Astrocyte (in vitro differentiated cells and primary cell): Measurements from ENCODE around the gene SDK1. TPM values are rescaled to one million over a fixed set of nuclear protein-coding genes. Genes with fewer than 3 reads are reported as not detected.

ENCODE experiments used
- DNase-seq: peaks from one replicate; pipeline ENCODE4 v3.0.0-alpha.2; 2010; ENCODE audit warnings: low read depth
- FAIRE-seq: peaks from 2 replicates; lab custom pipeline; 2011; peaks lifted over from hg19 to GRCh38; lab: Jason Lieb, UNC
- H2AFZ ChIP-seq: 2 replicates; pipeline ENCODE4 v1.6.0; 2012; ENCODE audit warnings: low read depth, low read length, inconsistent platforms
- H3K27ac ChIP-seq: 2 replicates; pipeline ENCODE4 v1.5.1; 2011; ENCODE audit warnings: low read depth, low read length, inconsistent platforms
- H3K27me3 ChIP-seq: 2 replicates; pipeline ENCODE4 v1.6.0; 2011; ENCODE audit warnings: low read length, inconsistent platforms; ENCODE audit not compliant: insufficient read depth
- H3K36me3 ChIP-seq: 2 replicates; pipeline ENCODE4 v1.5.1; 2011; ENCODE audit warnings: low read length, inconsistent platforms; ENCODE audit not compliant: insufficient read depth
- H3K4me1 ChIP-seq: 2 replicates; pipeline ENCODE4 v1.5.1; 2011; ENCODE audit warnings: low read length, inconsistent platforms; ENCODE audit not compliant: insufficient read depth
- H3K4me2 ChIP-seq: 2 replicates; pipeline ENCODE4 v1.6.0; 2012; ENCODE audit warnings: low read length, inconsistent platforms
- H3K4me3 ChIP-seq: 2 replicates; pipeline ENCODE4 v1.5.1; 2011; ENCODE audit warnings: low read depth, mild to moderate bottlenecking, low read length, inconsistent platforms; ENCODE audit not compliant: insufficient read depth
- H3K79me2 ChIP-seq: 2 replicates; pipeline ENCODE4 v1.6.0; 2012; ENCODE audit warnings: mild to moderate bottlenecking, low read length, inconsistent platforms; ENCODE audit not compliant: insufficient read depth
- H3K9ac ChIP-seq: 2 replicates; pipeline ENCODE4 v1.6.0; 2012; ENCODE audit warnings: mild to moderate bottlenecking, low read length, inconsistent platforms
- H3K9me3 ChIP-seq: 2 replicates; pipeline ENCODE4 v1.5.1; 2012; ENCODE audit warnings: low read depth, mild to moderate bottlenecking, low read length, inconsistent platforms; ENCODE audit not compliant: insufficient read depth
- H4K20me1 ChIP-seq: 2 replicates; pipeline ENCODE4 v1.6.0; 2012; ENCODE audit warnings: low read length, inconsistent platforms; ENCODE audit not compliant: insufficient read depth
- H3K27ac Mint-ChIP-seq: one replicate; pipeline ENCODE4 v1.8.0; 2021; ENCODE audit warnings: mild to moderate bottlenecking, mixed read lengths; ENCODE audit not compliant: unreplicated experiment
- H3K27me3 Mint-ChIP-seq: one replicate; pipeline ENCODE4 v1.8.0; 2021; ENCODE audit warnings: low read depth, mixed read lengths; ENCODE audit not compliant: unreplicated experiment
- H3K36me3 Mint-ChIP-seq: one replicate; pipeline ENCODE4 v1.8.0; 2021; ENCODE audit warnings: low read depth, mixed read lengths; ENCODE audit not compliant: unreplicated experiment
- H3K4me1 Mint-ChIP-seq: one replicate; pipeline ENCODE4 v1.8.0; 2021; ENCODE audit warnings: low read depth, mixed read lengths; ENCODE audit not compliant: unreplicated experiment
- H3K4me3 Mint-ChIP-seq: one replicate; pipeline ENCODE4 v1.8.0; 2021; ENCODE audit warnings: mild to moderate bottlenecking, moderate library complexity, mixed read lengths; ENCODE audit not compliant: unreplicated experiment
- H3K9me3 Mint-ChIP-seq: one replicate; pipeline ENCODE4 v1.8.0; 2021; ENCODE audit warnings: mild to moderate bottlenecking, mixed read lengths; ENCODE audit not compliant: unreplicated experiment
- EZH2 ChIP-seq: IDR thresholded peaks from 2 replicates; pipeline ENCODE4 v1.6.1; 2012; ENCODE audit warnings: mild to moderate bottlenecking, low read length, inconsistent platforms; ENCODE audit not compliant: insufficient read depth
- total RNA-seq: library from RNA; stranded (reverse); gene quantifications from 2 replicates; pipeline ENCODE4 v1.2.1, GENCODE V29; 2021
- TF ChIP-seq, protein P1 (sequence below): IDR thresholded peaks from 2 replicates; pipeline ENCODE4 v1.5.1; 2011; ENCODE audit warnings: low read depth, mild to moderate bottlenecking, inconsistent platforms, low read length, moderate library complexity; ENCODE audit not compliant: insufficient read depth

SDK1 gene
- total RNA-seq, 1 donor from 2014 or later, result 4.2 TPM

DNA sequence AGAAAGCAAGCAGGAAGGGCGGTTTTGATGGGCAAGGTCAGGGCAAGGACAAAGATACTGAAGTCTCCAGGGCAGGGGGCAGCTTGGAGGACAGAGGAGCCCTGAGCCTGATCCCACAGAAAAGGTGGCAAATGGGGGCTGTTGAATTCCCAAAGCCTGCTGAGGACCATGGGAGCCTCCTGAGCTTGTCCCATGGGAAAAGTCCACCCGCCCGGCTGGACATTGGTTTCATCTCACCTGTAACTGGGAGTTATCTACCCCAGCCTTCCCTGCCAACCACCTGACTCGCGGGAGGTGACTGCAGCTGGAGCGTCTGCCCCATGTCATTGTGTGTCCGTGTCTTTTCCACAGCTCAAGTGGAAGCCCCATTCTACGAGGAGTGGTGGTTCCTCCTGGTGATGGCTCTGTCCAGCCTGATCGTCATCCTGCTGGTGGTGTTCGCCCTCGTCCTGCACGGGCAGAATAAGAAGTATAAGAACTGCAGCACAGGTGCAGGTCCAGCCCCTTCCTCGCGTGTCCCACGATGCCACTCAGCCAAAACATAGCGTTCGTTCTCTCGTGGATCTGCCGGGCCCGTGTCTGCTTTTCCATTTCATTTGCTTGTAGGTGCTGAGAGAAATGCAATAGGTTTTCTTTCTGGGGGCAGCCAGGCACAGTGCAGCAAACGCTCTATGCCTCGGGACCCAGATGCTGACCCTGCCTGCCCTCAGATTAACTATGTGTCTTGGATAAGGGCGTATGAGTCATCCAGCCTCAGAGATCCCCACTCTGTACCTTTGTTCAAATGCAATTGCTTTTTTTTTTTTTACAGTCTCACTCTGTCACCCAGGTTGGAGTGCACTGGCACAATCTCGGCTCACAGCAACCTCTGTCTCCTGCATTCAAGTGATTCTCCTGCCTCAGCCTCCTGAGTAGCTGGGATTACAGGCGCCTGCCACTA, 936.5 kb downstream of the SDK1 start:
- no peak for DNase-seq
- Histone ChIP-seq H2AFZ (no peak overlapping the region), H3K4me2 (no peak overlapping the region), H3K4me3 (no peak overlapping the region), H3K9ac (no peak overlapping the region), H3K27ac (no peak overlapping the region), H3K79me2 (no peaks in the 10 kb centered on the region), H3K27me3 (no peaks in the 10 kb centered on the region), H3K4me1 (no peaks in the 10 kb centered on the region), H4K20me1 (no peaks in the 10 kb centered on the region), H3K36me3 (no peaks in the 10 kb centered on the region), H3K9me3 (no peaks in the 10 kb centered on the region)
- no peak for TF ChIP-seq EZH2
- TF ChIP-seq, protein P1, sequence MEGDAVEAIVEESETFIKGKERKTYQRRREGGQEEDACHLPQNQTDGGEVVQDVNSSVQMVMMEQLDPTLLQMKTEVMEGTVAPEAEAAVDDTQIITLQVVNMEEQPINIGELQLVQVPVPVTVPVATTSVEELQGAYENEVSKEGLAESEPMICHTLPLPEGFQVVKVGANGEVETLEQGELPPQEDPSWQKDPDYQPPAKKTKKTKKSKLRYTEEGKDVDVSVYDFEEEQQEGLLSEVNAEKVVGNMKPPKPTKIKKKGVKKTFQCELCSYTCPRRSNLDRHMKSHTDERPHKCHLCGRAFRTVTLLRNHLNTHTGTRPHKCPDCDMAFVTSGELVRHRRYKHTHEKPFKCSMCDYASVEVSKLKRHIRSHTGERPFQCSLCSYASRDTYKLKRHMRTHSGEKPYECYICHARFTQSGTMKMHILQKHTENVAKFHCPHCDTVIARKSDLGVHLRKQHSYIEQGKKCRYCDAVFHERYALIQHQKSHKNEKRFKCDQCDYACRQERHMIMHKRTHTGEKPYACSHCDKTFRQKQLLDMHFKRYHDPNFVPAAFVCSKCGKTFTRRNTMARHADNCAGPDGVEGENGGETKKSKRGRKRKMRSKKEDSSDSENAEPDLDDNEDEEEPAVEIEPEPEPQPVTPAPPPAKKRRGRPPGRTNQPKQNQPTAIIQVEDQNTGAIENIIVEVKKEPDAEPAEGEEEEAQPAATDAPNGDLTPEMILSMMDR, result no peak
- H3K27ac Mint-ChIP-seq, result no peak overlapping the region
- H3K4me1 Mint-ChIP-seq, result peaks cover 11% of the 10 kb centered on the region
- peaks cover 8% of the 10 kb centered on the region for H3K36me3 Mint-ChIP-seq
- H3K4me3 Mint-ChIP-seq, result no peak overlapping the region
- no peaks in the 10 kb centered on the region for H3K9me3 Mint-ChIP-seq
- peaks cover 24% of the 10 kb centered on the region for H3K27me3 Mint-ChIP-seq
- FAIRE-seq, result no peak

DNA sequence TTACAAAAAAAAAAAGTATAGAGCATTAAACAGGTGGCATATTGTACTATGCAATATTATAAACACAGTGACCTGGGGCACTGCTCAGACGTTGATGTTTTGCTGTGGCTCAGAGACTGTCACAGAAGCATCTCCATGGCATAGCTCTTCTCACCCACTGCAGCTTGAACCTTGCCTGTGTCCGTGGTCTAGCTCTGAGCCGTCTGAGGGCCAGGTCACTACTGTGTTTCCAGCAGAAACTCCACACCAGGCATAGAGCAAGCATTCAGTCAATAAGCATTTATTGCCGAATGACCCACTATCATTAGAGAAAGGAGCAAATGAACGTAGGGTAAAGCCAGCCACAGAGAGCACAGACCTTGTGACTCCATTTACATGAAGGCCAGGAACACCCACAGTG, 937.8 kb downstream of the SDK1 start:
- DNase-seq (no peak), FAIRE-seq (no peak)
- no peak overlapping the region for H3K27ac Mint-ChIP-seq
- peaks cover 6% of the 10 kb centered on the region for H3K9me3 Mint-ChIP-seq
- Histone ChIP-seq H3K4me3 (no peak overlapping the region), H3K9ac (no peak overlapping the region), H3K9me3 (no peaks in the 10 kb centered on the region), H3K4me2 (no peak overlapping the region), H3K27ac (no peak overlapping the region), H3K36me3 (no peaks in the 10 kb centered on the region), H2AFZ (no peak overlapping the region), H3K4me1 (no peaks in the 10 kb centered on the region), H3K27me3 (no peaks in the 10 kb centered on the region), H4K20me1 (no peaks in the 10 kb centered on the region), H3K79me2 (no peaks in the 10 kb centered on the region)
- no peak overlapping the region for H3K4me3 Mint-ChIP-seq
- TF ChIP-seq, protein P1, result no peak
- no peak for TF ChIP-seq EZH2
- H3K36me3 Mint-ChIP-seq, result peaks cover 10% of the 10 kb centered on the region
- H3K27me3 Mint-ChIP-seq, result peaks cover 19% of the 10 kb centered on the region
- peaks cover 11% of the 10 kb centered on the region for H3K4me1 Mint-ChIP-seq

DNA sequence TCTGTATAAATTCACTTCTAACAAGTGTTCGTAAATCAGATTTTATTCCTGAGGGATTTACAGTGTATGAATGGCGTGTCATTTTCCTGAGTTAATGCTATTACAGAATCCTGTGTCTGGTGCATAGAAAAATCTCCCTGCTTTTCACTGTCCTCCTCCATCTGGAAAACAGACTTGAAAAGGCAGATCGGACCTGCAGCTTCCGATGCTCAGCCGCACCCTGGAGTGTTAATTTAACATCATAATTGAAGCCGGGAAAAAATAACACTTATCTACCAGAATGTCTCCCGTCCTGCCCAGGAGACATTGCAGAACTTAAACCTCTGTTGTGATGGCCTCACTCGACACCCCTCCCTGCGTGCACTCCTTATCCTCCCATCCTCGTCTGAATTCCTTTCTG, 939.0 kb downstream of the SDK1 start:
- H3K36me3 ChIP-seq, result no peaks in the 10 kb centered on the region
- Mint-ChIP-seq H3K4me3 (no peak overlapping the region), H3K36me3 (peaks cover 10% of the 10 kb centered on the region), H3K27me3 (peaks cover 14% of the 10 kb centered on the region), H3K9me3 (peaks cover 11% of the 10 kb centered on the region), H3K27ac (no peak overlapping the region), H3K4me1 (peaks cover 11% of the 10 kb centered on the region)
- no peak overlapping the region for H3K4me3 ChIP-seq
- no peak overlapping the region for H3K27ac ChIP-seq
- H3K4me1 ChIP-seq, result no peaks in the 10 kb centered on the region
- H4K20me1 ChIP-seq, result no peaks in the 10 kb centered on the region
- H3K27me3 ChIP-seq, result no peaks in the 10 kb centered on the region
- no peak for TF ChIP-seq EZH2
- TF ChIP-seq, protein P1, result no peak
- H3K9ac ChIP-seq, result no peak overlapping the region
- no peak for FAIRE-seq
- H3K4me2 ChIP-seq, result no peak overlapping the region
- peaks cover 2% of the 10 kb centered on the region for H3K9me3 ChIP-seq
- H3K79me2 ChIP-seq, result no peaks in the 10 kb centered on the region
- no peak overlapping the region for H2AFZ ChIP-seq
- DNase-seq, result no peak
